HG03175 (cell line): Measurements from ENCODE around the gene NPY1R.

ENCODE experiments used
- ATAC-seq: cut with Tn5 transposase; IDR thresholded peaks from one replicate; pipeline ENCODE4 v1.9.1; 2021; ENCODE audit warnings: mild to moderate bottlenecking, moderate library complexity; ENCODE audit not compliant: unreplicated experiment

NPY1R gene

GRCh38 chr4:163280703-163281519, 51.5 kb downstream of the NPY1R start:
- ATAC-seq, result no peak

DNA sequence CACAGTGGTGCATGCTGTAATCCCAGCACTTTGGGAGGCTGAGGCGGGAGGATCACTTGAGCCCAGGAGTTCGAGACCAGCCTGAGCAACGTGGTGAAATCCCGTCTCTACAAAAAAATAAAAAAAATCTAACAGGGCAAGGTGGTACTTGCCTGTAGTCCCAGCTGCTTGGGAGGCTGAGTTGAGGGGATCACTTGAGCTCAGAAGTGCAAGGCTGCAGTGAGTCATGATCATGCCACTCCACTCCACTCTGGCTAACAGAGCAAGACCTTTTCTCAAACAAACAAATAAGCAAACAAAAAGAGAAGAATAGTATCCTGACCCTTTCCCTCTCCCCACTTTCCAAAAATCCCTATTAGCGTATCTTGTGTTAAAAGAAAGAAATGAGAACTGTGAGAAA, 52.7 kb downstream of the NPY1R start:
- no peak for ATAC-seq

- no peak for ATAC-seq
These were observed 57.5 kb downstream of the NPY1R start for GRCh38 chr4:163274861-163275260.
